ENCODE results near the gene HNF1A.

Gene HNF1A

GRCh38 chr12:120990487-120991055, 12.2 kb downstream of the HNF1A start:
- no peak for DNase-seq

GRCh38 chr12:120991965-120992364, 13.6 kb downstream of the HNF1A start:
- DNase-seq = no peak

- no peak for DNase-seq
Observed at GRCh38 chr12:120992989-120993388, 14.6 kb downstream of the HNF1A start.

- DNase-seq = no peak
Observed at GRCh38 chr12:120993496-120993895, 15.2 kb downstream of the HNF1A start.

GRCh38 chr12:120994059-120994458, 15.7 kb downstream of the HNF1A start:
- DNase-seq = no peak

GRCh38 chr12:120994589-120995337, 16.4 kb downstream of the HNF1A start:
- no peak for DNase-seq

GRCh38 chr12:120996133-120996746, 17.9 kb downstream of the HNF1A start:
- DNase-seq = no peak

GRCh38 chr12:120997448-120997847, 19.1 kb downstream of the HNF1A start:
- no peak for DNase-seq

DNA sequence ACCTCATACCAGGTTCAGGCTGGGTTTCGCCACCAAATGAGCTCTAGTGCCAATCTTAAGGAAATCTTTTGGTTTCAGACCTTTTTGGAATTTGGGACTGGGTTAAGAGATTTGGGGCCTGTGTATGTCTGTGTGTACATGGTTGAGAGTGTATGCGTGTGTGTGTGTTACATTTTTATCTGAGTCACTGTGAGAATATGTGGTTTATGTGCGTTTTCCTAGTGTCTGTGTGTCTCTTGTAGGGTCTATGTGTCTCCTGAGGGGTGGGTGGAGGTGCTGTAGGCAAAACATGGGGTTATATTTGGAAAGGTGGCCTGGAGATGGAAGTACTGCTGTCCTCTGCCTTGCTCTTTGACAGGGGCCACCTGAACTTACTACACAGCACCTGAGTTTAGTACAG, 20.1 kb downstream of the HNF1A start:
- DNase-seq = no peak

DNA sequence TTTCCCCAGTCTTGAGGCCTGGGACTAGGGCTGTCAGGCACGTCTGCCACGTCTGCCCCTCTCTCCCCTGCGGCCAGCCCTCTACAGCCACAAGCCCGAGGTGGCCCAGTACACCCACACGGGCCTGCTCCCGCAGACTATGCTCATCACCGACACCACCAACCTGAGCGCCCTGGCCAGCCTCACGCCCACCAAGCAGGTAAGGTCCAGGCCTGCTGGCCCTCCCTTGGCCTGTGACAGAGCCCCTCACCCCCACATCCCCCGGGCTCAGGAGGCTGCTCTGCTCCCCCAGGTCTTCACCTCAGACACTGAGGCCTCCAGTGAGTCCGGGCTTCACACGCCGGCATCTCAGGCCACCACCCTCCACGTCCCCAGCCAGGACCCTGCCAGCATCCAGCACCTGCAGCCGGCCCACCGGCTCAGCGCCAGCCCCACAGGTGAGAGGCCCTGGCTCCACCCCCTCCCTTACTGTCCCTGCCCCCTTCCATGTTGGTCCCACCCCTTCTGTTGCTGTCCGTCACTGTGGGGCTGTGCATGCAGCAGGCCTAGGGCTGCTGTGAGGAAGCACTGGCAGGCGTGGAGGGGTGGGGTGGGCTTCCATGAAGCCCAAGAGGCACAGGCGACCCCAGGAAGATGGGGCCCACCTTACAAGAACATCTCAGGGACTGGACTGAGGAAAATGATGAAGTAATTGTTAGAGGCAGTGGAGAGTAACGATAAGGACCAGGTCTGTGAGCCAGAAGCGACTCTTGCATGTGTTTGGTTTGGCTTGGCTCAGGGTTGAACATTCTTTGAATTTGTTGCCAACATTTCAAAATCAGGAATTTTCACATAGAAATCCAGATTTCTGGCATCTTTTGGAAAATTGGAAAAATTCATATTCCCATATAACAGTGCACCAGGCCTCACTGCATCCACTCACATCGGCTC, 21.1 kb downstream of the HNF1A start:
- DNase-seq = no peak

- no peak for DNase-seq
Observed at GRCh38 chr12:121000530-121000929, 22.2 kb downstream of the HNF1A start.

DNA sequence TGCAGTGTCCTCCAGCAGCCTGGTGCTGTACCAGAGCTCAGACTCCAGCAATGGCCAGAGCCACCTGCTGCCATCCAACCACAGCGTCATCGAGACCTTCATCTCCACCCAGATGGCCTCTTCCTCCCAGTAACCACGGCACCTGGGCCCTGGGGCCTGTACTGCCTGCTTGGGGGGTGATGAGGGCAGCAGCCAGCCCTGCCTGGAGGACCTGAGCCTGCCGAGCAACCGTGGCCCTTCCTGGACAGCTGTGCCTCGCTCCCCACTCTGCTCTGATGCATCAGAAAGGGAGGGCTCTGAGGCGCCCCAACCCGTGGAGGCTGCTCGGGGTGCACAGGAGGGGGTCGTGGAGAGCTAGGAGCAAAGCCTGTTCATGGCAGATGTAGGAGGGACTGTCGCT, 22.7 kb downstream of the HNF1A start:
- DNase-seq = no peak

GRCh38 chr12:121001841-121002483, 23.6 kb downstream of the HNF1A start:
- no peak for DNase-seq

DNA sequence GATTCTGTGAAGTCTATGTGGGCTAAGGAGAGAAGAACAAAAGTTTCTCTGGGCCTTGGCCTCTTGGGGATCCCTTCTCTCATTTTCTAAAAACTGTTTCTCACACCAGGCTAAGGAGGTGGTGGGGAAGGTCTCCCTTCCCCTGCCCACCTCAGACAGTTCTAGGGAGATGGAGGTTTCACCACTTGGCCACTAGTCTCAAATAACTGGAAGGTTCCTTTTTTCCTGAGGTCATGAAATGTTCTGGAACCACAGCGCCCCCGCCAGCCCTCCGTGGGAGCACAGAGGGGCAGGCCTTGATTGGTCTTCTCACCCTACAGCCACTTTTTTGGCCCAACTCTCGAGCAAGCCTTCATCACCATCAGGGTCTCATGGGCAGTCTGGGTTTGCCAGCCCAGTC, 25.3 kb downstream of the HNF1A start:
- peak in 1 of 2 donors; percentile 7 for DNase-seq

- no peak for DNase-seq
Observed at GRCh38 chr12:121004253-121004815, 26.0 kb downstream of the HNF1A start.

GRCh38 chr12:121005346-121005815, 27.0 kb downstream of the HNF1A start:
- peak in 1 of 2 donors; percentile 3 for DNase-seq

DNA sequence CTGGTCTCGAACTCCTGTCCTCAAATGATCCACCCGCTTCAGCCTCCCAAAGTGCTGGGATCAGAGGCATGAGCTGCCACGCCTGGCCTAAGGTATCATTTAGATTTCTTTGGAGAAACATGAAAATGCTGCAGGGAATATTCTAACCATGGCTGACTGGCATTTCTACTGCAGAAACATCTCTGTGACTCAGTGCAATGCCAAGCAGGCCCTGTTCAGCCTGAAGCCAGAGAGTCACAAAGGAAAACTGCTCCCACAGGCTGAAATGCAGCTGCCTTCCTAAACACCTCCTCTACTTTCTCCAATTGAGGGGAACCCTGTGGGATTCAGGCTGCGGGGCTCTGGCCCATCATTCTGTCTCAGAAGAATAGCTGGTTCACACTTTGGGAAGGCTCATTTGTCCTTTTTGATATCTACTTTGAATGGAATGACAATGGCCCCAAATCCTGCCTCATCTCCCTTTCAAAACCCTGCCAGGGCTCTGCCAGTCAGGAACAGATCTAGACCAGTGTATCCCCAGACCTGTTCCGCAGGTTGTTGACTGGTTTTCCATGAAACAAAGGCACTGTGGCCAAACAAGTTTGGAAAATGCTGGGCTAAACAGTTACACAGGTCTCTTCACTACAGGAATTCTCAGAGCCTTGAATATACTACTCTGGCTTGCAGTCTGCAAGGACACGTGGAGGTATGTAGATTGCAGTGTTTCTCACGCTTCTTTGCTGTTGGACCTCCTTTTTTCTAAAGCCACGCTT, 30.2 kb downstream of the HNF1A start:
- DNase-seq = no peak

DNA sequence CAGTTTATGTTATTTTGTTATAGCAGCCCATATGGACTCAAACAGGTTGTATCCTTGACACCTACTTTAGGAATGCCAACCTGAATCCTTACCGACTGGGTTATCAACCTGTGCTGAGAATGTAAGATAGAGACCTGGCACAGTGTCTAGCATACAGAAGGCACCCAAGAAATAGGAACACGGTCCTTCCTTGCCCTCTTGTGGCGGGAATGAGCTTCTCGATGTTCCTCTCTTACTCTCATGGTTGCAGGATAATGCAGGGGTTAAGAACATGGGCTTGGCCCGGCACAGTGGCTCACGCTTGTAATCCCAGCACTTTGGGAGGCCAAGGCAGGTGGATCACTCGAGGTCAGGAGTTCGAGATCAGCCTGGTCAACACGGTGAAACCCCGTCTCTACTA, 31.4 kb downstream of the HNF1A start:
- DNase-seq = no peak

GRCh38 chr12:121010860-121011259, 32.5 kb downstream of the HNF1A start:
- no peak for DNase-seq

- no peak for DNase-seq
Observed at GRCh38 chr12:121011820-121012219, 33.5 kb downstream of the HNF1A start.

DNA sequence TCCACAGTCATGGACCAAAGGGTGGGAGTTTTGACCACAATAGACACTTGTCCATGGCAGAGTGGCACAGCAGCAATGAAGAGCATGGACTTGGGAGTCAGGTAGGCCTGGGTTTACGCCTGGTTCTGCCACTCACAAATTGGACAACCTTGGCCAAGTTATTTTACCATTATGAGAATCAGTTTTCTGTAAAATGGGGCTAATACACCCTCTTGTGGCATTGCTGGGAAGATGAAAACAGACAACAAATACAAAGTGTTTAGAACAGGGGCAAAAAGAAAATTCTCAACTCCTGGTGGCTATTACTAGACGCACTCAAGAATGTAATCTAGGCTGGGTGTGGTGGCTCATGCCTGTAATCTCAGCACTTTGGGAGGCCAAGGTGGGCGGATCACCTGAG, 35.4 kb downstream of the HNF1A start:
- DNase-seq = no peak

Measured in bone marrow (tissue), 2 donors.